ENCODE measurements around the gene NENF.

DNA sequence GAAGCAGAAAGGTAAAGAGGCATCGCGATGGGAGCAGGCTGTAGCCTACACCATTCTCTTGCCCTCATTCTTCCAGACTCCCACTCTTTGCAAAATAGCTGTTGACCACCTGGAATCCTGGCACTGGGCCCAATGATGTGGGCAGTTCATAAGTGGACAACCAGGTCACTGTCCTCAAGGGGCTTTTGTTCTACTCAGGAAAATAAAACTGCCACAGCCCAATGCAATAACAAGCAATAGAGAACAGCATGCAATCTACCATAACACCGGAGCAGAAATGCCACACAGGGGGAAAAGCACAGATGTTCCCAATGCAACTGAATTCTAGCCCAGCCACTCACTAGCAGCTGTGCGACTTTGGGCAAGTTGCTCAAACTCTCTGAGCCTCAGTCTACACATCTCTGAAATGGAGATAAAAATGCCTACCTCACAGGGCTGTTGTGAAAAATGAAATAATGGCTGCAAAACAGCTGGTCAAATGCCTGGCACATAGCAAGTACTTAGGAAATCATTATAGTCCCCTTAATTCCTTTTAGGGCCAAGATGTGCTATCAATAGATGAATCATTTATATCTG is 56.7 kb downstream of the NENF start:
- TF ChIP-seq, protein P1, sequence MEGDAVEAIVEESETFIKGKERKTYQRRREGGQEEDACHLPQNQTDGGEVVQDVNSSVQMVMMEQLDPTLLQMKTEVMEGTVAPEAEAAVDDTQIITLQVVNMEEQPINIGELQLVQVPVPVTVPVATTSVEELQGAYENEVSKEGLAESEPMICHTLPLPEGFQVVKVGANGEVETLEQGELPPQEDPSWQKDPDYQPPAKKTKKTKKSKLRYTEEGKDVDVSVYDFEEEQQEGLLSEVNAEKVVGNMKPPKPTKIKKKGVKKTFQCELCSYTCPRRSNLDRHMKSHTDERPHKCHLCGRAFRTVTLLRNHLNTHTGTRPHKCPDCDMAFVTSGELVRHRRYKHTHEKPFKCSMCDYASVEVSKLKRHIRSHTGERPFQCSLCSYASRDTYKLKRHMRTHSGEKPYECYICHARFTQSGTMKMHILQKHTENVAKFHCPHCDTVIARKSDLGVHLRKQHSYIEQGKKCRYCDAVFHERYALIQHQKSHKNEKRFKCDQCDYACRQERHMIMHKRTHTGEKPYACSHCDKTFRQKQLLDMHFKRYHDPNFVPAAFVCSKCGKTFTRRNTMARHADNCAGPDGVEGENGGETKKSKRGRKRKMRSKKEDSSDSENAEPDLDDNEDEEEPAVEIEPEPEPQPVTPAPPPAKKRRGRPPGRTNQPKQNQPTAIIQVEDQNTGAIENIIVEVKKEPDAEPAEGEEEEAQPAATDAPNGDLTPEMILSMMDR (IDR thresholded peaks at IDR 0.05), result no peak
- no peak for TF ChIP-seq POLR2A (IDR thresholded peaks at IDR 0.05)
